NCI-H2196 treated with DMSO at 0.1 percent for 48 hours (cell line): ENCODE data around the gene CFLAR.

ENCODE experiments used
- DNase-seq: peaks from one replicate; lab custom pipeline; 2025; ENCODE audit not compliant: unreplicated experiment; lab: John Stamatoyannopoulos, UW

Gene CFLAR

DNA sequence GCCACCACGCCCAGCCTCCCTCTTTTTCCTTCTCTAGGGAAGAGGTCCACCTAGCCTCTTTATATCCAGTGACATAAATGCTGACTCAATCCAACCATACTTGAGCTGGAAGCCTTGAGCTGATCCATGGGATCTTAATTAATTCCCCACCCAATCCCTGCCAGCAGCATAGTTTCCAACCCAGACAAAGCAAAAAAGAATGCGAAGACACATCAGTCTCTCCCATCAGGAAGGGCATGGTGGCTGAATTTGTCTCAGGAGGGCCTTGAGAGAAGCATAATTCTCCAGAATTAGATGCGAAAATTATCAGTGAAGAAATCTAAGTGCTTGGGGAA, 89.5 kb downstream of the CFLAR start:
- no peak for DNase-seq

DNA sequence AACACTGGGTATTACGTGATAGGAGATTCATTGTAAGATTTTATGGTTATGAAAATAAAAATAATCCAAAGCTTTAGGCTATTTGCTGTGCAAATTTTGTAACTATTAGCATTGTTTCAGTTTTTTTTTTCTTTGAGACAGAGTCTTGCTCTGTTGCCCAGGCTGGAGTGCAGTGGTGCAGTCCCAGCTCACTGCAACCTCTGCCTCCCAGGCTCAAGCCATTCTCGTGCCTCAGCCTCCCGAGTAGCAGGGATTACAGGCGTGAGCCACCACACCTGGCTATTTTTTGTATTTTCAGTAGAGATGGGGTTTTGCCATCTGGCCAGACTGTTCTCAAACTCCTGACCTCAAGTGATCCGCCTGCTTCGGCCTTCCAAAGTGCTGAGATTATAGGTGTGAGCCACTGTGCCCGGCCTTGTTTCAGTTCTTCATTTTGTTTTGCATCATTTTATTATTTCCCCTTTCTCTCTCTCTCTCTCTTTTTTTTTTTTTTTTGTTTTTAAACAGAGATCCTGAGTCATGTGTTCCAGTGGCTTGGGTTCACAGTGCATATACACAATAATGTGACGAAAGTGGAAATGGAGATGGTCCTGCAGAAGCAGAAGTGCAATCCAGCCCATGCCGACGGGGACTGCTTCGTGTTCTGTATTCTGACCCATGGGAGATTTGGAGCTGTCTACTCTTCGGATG, 92.7 kb downstream of the CFLAR start:
- no peak for DNase-seq

- no peak for DNase-seq
These were observed 100.0 kb downstream of the CFLAR start for GRCh38 chr2:201215963-201216362.

- DNase-seq, result no peak
These were observed 101.0 kb downstream of the CFLAR start for GRCh38 chr2:201216918-201217317.

GRCh38 chr2:201218780-201219179, 102.8 kb downstream of the CFLAR start:
- DNase-seq, result no peak

DNA sequence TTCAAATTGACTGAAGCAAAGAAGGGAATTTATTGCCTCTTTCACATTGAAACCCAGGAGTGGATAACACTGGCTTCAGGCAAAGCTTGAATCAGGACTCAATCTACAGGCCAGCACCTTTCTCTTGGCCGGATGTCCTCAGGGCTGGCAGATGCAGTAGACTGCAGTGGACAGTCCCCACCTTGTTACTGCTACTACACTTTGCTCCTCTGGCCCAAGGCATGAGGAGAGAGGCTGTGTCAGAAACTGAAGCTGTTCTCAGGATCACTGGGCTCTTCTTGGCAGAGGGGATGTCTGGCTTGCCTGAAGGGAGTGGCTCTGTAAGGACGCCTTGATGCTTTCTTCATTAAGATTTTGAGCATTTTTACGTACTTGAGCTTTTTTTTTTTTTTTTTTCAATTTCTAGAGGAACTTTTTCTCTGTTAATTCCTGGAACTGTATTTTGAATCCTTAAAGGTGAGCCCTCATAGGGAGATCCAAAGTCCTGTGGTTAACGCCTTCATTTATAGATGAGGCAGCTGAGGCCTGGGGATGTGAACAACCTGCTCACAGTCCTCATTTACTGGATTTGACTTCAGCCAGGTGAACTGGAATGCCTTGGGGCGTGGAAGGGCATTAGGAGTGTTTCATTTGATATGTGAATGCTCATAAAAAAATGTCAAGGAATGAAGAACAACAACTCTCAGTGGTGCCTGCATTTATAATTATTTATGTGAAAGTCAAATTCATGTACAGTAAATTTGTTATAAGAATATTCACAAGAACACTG, 103.5 kb downstream of the CFLAR start:
- DNase-seq, result no peak

- no peak for DNase-seq
These were observed 104.2 kb downstream of the CFLAR start for GRCh38 chr2:201220102-201220570.

GRCh38 chr2:201223089-201224073, 107.4 kb downstream of the CFLAR start:
- no peak for DNase-seq
